DOHH2 (cell line): ENCODE measurements around the gene PDE10A.

Source experiments
- H3F3A ChIP-seq: fragments of 200-600 bp; sonication (generic), shearing (Covaris generic); 2 replicates; pipeline ENCODE4 v1.6.0; 2016; ENCODE audit warnings: antibody characterized with exemption, mild to moderate bottlenecking; ENCODE audit not compliant: control insufficient read depth, insufficient read depth
- H3K27ac ChIP-seq: fragments of 200-600 bp; sonication (generic); 2 replicates; pipeline ENCODE4 v1.5.1; 2014; ENCODE audit warnings: low read depth, mild to moderate bottlenecking, low read length, moderate library complexity
- H3K27me3 ChIP-seq: fragments of 200-600 bp; sonication (generic); 2 replicates; pipeline ENCODE4 v1.6.1; 2014; ENCODE audit warnings: mild to moderate bottlenecking, low read length, mixed read lengths; ENCODE audit not compliant: control insufficient read depth
- H3K36me3 ChIP-seq: fragments of 200-600 bp; sonication (generic); 2 replicates; pipeline ENCODE4 v1.6.1; 2014; ENCODE audit warnings: mild to moderate bottlenecking, low read length, moderate library complexity, mixed read lengths; ENCODE audit not compliant: control insufficient read depth
- H3K4me1 ChIP-seq: fragments of 200-600 bp; sonication (generic); 2 replicates; pipeline ENCODE4 v1.6.1; 2014; ENCODE audit warnings: mild to moderate bottlenecking, low read length, mixed read lengths; ENCODE audit not compliant: control insufficient read depth
- H3K4me2 ChIP-seq: fragments of 200-600 bp; sonication (generic); 2 replicates; pipeline ENCODE4 v1.6.0; 2014; ENCODE audit warnings: mild to moderate bottlenecking, low read length, moderate library complexity
- H3K4me3 ChIP-seq: fragments of 200-600 bp; sonication (generic); 2 replicates; pipeline ENCODE4 v1.5.1; 2014; ENCODE audit warnings: mild to moderate bottlenecking, low read length, mixed read lengths
- H3K79me2 ChIP-seq: fragments of 200-600 bp; sonication (generic); 2 replicates; pipeline ENCODE4 v1.6.1; 2014; ENCODE audit warnings: mild to moderate bottlenecking, low read length, mixed read lengths; ENCODE audit not compliant: control insufficient read depth
- H3K9me2 ChIP-seq: fragments of 200-600 bp; sonication (generic); replicated peaks from 2 replicates; pipeline ENCODE4 v1.6.1; 2014; ENCODE audit warnings: mild to moderate bottlenecking, low read length, mixed read lengths; ENCODE audit not compliant: control insufficient read depth
- H3K9me3 ChIP-seq: fragments of 200-600 bp; sonication (generic); 2 replicates; pipeline ENCODE4 v1.6.1; 2014; ENCODE audit warnings: antibody characterized with exemption, low read length, mixed read lengths; ENCODE audit not compliant: control insufficient read depth, insufficient read depth
- H4K20me1 ChIP-seq: fragments of 200-600 bp; sonication (generic); 2 replicates; pipeline ENCODE4 v1.6.0; 2014; ENCODE audit warnings: low read depth, mild to moderate bottlenecking, antibody characterized with exemption, low read length, moderate library complexity; ENCODE audit not compliant: control insufficient read depth, insufficient read depth
- CTCF ChIP-seq: fragments of 200-600 bp; sonication (generic); IDR thresholded peaks from one replicate; pipeline ENCODE4 v1.5.1; 2014; ENCODE audit warnings: antibody characterized with exemption, mild to moderate bottlenecking, low read depth, low read length; ENCODE audit not compliant: poor library complexity, severe bottlenecking
- EZH2phosphoT487 ChIP-seq: fragments of 200-600 bp; sonication (generic); IDR thresholded peaks from 2 replicates; pipeline ENCODE4 v1.6.1; 2017; ENCODE audit warnings: borderline replicate concordance, mild to moderate bottlenecking, antibody characterized with exemption, low read length, moderate library complexity, mixed read lengths

Gene PDE10A

GRCh38 chr6:165663736-165664558 is 906 bp upstream of the PDE10A start:
- Histone ChIP-seq H3K4me2 (no peak overlapping the region), H4K20me1 (no peaks in the 10 kb centered on the region), H3F3A (no peaks in the 10 kb centered on the region), H3K36me3 (no peaks in the 10 kb centered on the region), H3K4me1 (no peaks in the 10 kb centered on the region), H3K79me2 (no peaks in the 10 kb centered on the region), H3K27me3 (no peaks in the 10 kb centered on the region), H3K4me3 (no peak overlapping the region), H3K9me2 (no peaks in the 10 kb centered on the region), H3K9me3 (peaks cover 17% of the 10 kb centered on the region; the same call in 1 of the 2 replicates), H3K27ac (no peak overlapping the region)
- no peak for TF ChIP-seq CTCF
- no peak for TF ChIP-seq EZH2phosphoT487

GRCh38 chr6:165663377-165663735 is 315 bp upstream of the PDE10A start:
- H3K27ac ChIP-seq = no peak overlapping the region

GRCh38 chr6:165662041-165662748 is 846 bp downstream of the PDE10A start:
- Histone ChIP-seq H3K4me3 (no peak overlapping the region), H3K36me3 (no peaks in the 10 kb centered on the region), H4K20me1 (no peaks in the 10 kb centered on the region), H3K9me2 (no peaks in the 10 kb centered on the region), H3K4me1 (no peaks in the 10 kb centered on the region), H3K79me2 (no peaks in the 10 kb centered on the region), H3K27me3 (no peaks in the 10 kb centered on the region), H3K4me2 (no peak overlapping the region), H3K9me3 (peaks cover 17% of the 10 kb centered on the region; the same call in 1 of the 2 replicates), H3K27ac (no peak overlapping the region), H3F3A (no peaks in the 10 kb centered on the region)
- TF ChIP-seq EZH2phosphoT487 = no peak
- TF ChIP-seq CTCF = no peak

More at GRCh38 chr6:165663377-165663735, 315 bp upstream of the PDE10A start:
- Histone ChIP-seq H3K79me2 (no peaks in the 10 kb centered on the region), H4K20me1 (no peaks in the 10 kb centered on the region), H3K9me2 (no peaks in the 10 kb centered on the region), H3K4me3 (no peak overlapping the region), H3F3A (no peaks in the 10 kb centered on the region), H3K27me3 (no peaks in the 10 kb centered on the region), H3K4me1 (no peaks in the 10 kb centered on the region), H3K4me2 (no peak overlapping the region), H3K9me3 (peaks cover 17% of the 10 kb centered on the region; the same call in 1 of the 2 replicates), H3K36me3 (no peaks in the 10 kb centered on the region)
- TF ChIP-seq EZH2phosphoT487 (no peak), CTCF (no peak)
